ENCODE results near the gene RORC. TPM values are rescaled to one million over a fixed set of nuclear protein-coding genes. Genes with fewer than 3 reads are reported as not detected.
"Not testable (repeated sequence)": the region's sequence is repeated elsewhere in the genome, so short reads cannot be mapped to it uniquely, and the experiment has no call there.

RORC gene
- not detected in 3 replicates for total RNA-seq
- long read RNA-seq: 0 reads

- Mint-ChIP-seq H3K27me3 (ENCODE audit: low read depth) (peaks cover 15% of the 10 kb centered on the region), H3K4me1 (ENCODE audit: low read depth) (peaks cover 10% of the 10 kb centered on the region), H3K36me3 (ENCODE audit: low read depth) (no peaks in the 10 kb centered on the region), H3K4me3 (ENCODE audit: unreplicated experiment) (no peak within 1 kb of the TSS), H3K9me3 (ENCODE audit: low read depth) (no peaks in the 10 kb centered on the region), H3K27ac (ENCODE audit: unreplicated experiment) (no peak within 1 kb of the TSS)
- no peak for TF ChIP-seq CTCF (IDR thresholded peaks at IDR 0.05)
- DNase-seq (ENCODE audit: low spot score): no peak
These were observed at the start of gene RORC for GRCh38 chr1:151831605-151832004. TSS of gene RORC (minus strand) at chr1:151831802. CDS start at chr1:151831764, 38 bp downstream.

GRCh38 chr1:151875419-151876097, 44.0 kb upstream of the RORC start:
- DNase-seq (ENCODE audit: low spot score): no peak
- Mint-ChIP-seq H3K27me3 (ENCODE audit: low read depth) (no peaks in the 10 kb centered on the region), H3K4me1 (ENCODE audit: low read depth) (no peaks in the 10 kb centered on the region), H3K4me3 (ENCODE audit: unreplicated experiment) (no peak overlapping the region), H3K9me3 (ENCODE audit: low read depth) (no peaks in the 10 kb centered on the region), H3K36me3 (ENCODE audit: low read depth) (peaks cover 17% of the 10 kb centered on the region), H3K27ac (ENCODE audit: unreplicated experiment) (no peak overlapping the region)
- no peak for TF ChIP-seq CTCF (IDR thresholded peaks at IDR 0.05)

GRCh38 chr1:151872776-151873175, 41.2 kb upstream of the RORC start:
- not testable (repeated sequence) for H3K4me3 Mint-ChIP-seq (ENCODE audit: unreplicated experiment); H3K9me3 Mint-ChIP-seq (ENCODE audit: low read depth); H3K4me1 Mint-ChIP-seq (ENCODE audit: low read depth); H3K27ac Mint-ChIP-seq (ENCODE audit: unreplicated experiment); DNase-seq (ENCODE audit: low spot score); H3K27me3 Mint-ChIP-seq (ENCODE audit: low read depth)
- peaks cover 17% of the 10 kb centered on the region for H3K36me3 Mint-ChIP-seq (ENCODE audit: low read depth)

GRCh38 chr1:151871284-151872030, 39.9 kb upstream of the RORC start:
- peaks cover 14% of the 10 kb centered on the region for H3K36me3 Mint-ChIP-seq (ENCODE audit: low read depth)
- no peak for DNase-seq (ENCODE audit: low spot score)

GRCh38 chr1:151868486-151868885, 36.9 kb upstream of the RORC start:
- Mint-ChIP-seq H3K36me3 (ENCODE audit: low read depth) (peaks cover 2% of the 10 kb centered on the region), H3K27me3 (ENCODE audit: low read depth) (no peaks in the 10 kb centered on the region), H3K27ac (ENCODE audit: unreplicated experiment) (no peak overlapping the region), H3K9me3 (ENCODE audit: low read depth) (no peaks in the 10 kb centered on the region), H3K4me3 (ENCODE audit: unreplicated experiment) (no peak overlapping the region), H3K4me1 (ENCODE audit: low read depth) (peaks cover 12% of the 10 kb centered on the region)
- no peak for TF ChIP-seq CTCF (IDR thresholded peaks at IDR 0.05)
- no peak for DNase-seq (ENCODE audit: low spot score)

More at GRCh38 chr1:151871284-151872030, 39.9 kb upstream of the RORC start:
- H3K4me3 Mint-ChIP-seq (ENCODE audit: unreplicated experiment): no peak overlapping the region
- no peaks in the 10 kb centered on the region for H3K27me3 Mint-ChIP-seq (ENCODE audit: low read depth)
- H3K4me1 Mint-ChIP-seq (ENCODE audit: low read depth): peaks cover 12% of the 10 kb centered on the region
- H3K27ac Mint-ChIP-seq (ENCODE audit: unreplicated experiment): no peak overlapping the region
- TF ChIP-seq CTCF (IDR thresholded peaks at IDR 0.05): no peak
- no peaks in the 10 kb centered on the region for H3K9me3 Mint-ChIP-seq (ENCODE audit: low read depth)

All from chondrocyte (in vitro differentiated cells).